Activated naive CD8-positive, alpha-beta T cell treated with anti-CD3 and anti-CD28 coated beads, Interleukin-2, amount 50 U/mL, for 16 hours (primary cell): ENCODE results near the gene PPM1H.

Experiments used
- DNase-seq: peaks from one replicate; pipeline ENCODE4 v3.0.0-alpha.2; 2020; ENCODE audit warnings: low read depth, low spot score

The PPM1H gene

GRCh38 chr12:62873826-62874448 is 61.0 kb downstream of the PPM1H start:
- DNase-seq, result no peak

GRCh38 chr12:62873116-62873825 is 61.7 kb downstream of the PPM1H start:
- DNase-seq, result no peak

GRCh38 chr12:62868820-62869219 is 66.1 kb downstream of the PPM1H start:
- DNase-seq, result no peak

DNA sequence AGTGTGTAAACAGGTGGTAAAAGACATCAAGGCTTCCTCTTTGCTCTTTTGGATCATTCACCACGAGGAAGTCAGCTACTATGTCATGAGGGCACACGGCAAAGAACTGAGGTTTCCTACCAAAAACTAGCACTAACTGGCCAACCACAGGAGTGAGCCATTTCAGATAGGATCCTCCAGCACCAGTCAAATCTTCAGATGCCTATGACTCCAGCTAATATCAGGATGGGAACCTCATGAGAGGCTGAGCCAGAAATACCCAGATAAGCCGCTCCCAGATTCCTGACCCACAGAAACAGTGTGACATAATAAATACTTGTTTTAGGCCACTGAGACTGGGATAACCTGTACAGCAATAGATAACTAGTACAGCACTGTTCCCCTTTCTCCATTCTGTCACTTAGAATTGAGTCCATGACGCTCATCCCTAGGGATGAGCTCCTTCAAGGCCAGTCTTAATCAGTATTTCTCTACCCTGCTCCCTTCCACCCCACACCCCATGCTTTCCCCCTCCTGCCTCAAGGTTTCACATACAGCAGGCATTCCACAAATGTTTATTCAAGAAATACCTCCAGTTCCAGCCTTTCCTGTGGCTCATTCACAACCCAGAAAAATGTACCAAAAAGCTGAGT is 68.4 kb downstream of the PPM1H start:
- DNase-seq, result no peak

DNA sequence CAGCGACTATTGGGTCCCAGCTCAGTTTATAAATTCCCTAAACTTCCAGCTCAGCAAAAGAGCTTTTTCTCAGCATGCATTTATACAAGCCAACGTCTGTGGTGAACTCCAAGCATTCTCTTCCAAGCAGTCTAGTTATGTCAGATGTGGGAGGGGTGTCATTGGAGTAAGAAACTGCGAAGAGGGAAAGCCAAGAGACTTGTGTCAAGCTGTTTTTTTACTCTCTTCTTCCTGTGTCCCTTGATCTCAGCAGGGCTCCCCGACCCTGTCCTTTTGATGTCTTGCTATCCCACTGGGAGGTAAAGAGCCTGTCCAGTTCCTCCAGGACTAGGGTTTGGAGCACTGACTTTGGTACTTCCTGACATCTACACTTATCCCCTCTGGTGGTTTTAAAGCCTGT is 69.0 kb downstream of the PPM1H start:
- no peak for DNase-seq

DNA sequence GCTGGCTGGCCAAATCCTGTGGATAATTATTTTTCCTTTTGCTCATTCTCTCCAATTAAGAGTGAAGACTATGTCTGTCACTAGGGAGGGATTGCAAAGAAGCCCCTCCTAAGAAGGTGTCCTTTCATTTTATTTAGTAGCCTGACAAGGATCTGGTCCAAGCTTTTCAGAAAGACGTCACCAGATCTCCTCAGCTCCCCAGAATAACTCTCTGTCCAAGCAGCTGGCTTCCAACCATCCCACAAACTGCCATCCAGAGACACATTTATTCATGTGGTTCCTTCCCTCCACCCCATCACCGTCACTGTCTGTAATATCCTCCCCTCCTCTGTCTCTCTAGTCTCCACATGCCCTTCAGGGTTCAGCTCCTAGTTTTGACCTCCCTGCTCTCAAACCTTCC is 69.9 kb downstream of the PPM1H start:
- DNase-seq, result no peak

DNA sequence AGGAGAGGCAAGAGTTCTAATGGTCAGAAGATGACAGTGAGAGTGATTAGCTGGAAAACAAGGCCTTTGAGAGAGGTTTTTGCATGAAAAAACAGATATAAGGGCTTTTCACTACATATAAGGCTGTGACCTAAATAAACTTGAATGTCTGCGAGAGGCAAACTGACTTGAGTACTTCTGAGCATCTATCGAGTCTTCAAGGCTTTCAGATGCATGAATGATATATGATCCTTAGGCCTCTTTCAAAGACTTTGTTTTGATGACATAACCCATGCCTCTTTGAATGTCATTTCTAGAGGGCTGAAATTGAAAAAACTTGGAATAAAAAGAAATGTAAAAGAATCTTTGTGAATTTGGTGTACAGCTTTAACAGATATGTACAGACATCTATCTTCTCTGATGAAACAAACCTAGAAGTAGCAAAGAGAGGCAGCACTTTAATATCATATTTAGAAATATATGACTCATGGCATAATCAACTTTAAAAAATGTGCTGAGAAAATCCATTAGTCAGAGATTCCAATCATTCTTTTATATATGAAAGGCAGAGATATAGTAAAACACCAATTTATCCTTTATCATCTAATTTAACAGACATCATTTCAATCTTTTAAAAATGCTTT is 72.6 kb downstream of the PPM1H start:
- no peak for DNase-seq

DNA sequence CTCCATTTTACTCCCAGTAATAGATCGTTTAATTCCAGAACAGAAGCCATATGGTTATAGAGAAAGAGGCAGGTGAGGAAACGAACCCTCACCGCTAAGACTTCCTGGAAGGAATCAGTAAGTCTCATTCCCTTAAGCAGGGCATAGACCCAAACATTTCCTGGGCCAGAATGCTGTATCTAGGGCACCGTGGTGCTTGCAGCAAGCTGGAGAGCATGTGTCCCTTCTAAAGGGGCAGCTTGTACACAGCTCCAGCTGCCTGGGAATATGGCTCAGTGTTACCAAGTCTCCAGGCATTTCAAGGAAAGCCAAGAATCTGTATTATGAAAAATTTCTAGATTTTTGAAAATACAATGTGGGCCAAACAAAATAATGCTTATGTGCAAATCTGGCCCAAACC is 73.4 kb downstream of the PPM1H start:
- DNase-seq, result no peak

DNA sequence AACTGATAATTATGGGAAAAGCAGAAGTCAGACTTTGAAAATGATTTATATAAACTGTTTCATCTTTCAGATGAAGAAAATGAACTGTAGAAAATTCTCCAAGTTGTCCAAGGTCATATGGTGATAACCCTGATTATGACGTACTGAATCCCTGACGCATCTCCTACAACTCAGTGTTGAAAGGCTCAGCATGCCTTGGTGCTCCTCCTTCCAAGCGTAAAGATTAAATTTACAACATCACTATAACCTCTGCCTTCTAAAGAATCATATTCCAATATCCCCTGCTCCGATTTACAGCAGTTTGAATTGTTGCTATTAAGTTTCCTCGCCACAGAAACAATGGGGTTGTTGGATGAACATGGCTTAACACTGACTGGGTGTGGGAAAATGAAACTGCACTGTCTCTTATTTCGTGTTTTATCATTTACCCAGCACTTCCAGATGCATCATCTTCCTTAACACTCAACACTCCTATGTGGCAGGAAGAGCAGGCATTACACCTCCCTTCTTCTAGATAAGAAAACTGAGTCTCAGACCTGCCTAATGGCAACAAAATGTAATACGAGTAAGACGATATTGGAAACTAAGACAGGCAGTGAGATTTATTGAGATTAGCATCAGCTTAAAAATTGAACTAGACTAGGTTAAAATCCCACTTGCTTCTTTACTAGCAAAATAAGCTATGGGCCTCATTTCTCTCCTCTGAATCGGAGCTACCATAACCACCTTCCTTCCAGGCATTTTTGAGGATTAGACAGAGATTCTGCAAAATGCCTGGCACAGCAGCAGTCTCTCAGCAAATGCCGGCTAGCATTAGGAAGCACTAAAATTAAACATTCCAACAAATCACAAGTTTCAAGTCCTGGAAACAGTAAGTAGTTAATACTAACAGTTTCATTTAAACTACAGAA is 74.2 kb downstream of the PPM1H start:
- no peak for DNase-seq

- no peak for DNase-seq
Measured at GRCh38 chr12:62860020-62860419, 74.9 kb downstream of the PPM1H start.

- DNase-seq, result no peak
Measured at GRCh38 chr12:62859321-62859737, 75.6 kb downstream of the PPM1H start.

- DNase-seq, result no peak
Measured at GRCh38 chr12:62856454-62856853, 78.5 kb downstream of the PPM1H start.

- DNase-seq, result no peak
Measured at GRCh38 chr12:62854024-62854423, 80.9 kb downstream of the PPM1H start.

DNA sequence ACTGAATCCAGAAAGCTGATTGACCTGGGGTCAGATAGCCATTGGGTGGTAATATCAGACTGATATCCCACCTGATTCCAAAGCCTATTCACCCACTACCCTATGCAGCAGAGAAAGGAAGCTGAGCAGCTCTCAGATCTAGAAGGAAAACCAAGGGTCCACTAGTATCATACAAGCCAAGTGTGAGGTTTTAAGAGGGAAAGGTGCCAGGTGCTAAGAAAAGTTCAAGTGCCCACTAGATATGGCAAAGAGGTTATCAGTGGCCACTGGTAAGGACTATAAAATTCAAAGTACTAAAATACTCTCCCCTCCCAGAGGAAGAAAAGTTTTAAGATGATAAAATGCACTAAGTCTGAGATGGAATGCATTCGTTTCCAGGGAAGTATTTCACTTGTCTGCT is 85.6 kb downstream of the PPM1H start:
- DNase-seq, result no peak

GRCh38 chr12:62848418-62848817 is 86.5 kb downstream of the PPM1H start:
- DNase-seq, result no peak

DNA sequence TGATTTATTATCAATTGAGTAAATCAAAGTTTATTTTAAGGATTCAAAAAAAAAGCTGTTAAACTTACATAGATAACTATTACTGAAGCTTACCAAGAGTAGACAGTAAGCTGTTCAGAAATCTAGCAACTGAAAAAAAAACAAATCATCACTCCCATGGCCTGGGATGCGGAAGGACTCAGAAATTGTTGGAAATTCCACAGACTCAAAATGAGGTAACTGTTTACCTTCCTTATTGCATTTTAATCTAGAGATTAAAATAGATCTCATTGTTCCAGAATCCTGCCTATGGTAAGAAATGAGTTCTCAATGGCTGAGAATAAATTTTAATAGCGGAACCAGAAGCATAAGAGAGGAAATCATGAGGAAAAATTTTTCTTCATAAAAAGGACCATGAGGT is 87.2 kb downstream of the PPM1H start:
- no peak for DNase-seq

- DNase-seq, result no peak
Measured at GRCh38 chr12:62846491-62846890, 88.5 kb downstream of the PPM1H start.

- no peak for DNase-seq
Measured at GRCh38 chr12:62844915-62845314, 90.0 kb downstream of the PPM1H start.

DNA sequence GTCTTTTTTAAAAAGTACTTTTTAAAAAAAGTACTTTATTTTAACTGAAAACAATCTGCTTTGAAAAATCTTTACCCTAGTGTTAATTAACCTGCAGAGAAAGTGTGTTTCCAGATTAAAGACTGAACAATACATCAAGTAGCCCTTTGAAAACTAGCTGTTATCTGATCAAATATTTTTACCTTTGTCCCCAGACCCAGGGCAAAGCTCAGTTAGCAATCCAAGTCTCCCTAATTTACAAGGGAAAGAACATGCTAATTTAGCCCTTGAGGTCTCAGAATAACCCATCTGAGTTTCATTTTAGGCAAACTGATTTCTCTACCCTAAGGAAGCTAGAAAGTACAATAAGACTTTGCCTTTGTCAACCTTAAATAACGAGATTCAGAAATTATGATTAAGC is 91.2 kb downstream of the PPM1H start:
- DNase-seq, result no peak

- DNase-seq, result no peak
Measured at GRCh38 chr12:62841846-62842245, 93.1 kb downstream of the PPM1H start.

- no peak for DNase-seq
Measured at GRCh38 chr12:62840806-62841205, 94.1 kb downstream of the PPM1H start.
